ENCODE results near the gene RNU6-7. TPM values are rescaled to one million over a fixed set of nuclear protein-coding genes. Genes with fewer than 3 reads are reported as not detected.

Gene RNU6-7
- total and polyA plus RNA-seq, 2 experiments from 2014 or later: not detected

DNA sequence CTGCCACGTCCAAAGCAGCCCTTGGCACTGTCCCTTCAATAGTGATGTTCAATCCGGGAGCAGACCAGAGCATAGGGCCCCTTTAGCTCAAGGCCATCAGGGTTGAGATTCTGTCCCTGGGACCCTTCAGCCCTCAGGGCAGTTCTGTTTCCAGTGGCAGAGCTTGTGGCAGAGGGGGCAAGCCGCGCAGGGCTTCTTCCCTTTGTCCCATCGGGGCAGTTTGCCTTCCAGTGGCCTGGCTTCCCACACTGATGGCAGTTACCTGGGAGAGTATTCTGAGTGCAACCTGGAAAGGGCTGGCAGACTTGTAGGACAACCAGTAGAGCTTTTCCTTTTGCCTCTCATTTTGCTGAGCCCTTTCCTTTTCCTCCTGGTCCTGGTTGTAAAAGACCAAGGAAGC is 44.9 kb downstream of the RNU6-7 start:
- DNase-seq (ENCODE audit: low read depth in 1 of 2, low spot score in 1 of 2): no peak
- no peaks in the 10 kb centered on the region for H3K36me3 ChIP-seq
- no peaks in the 10 kb centered on the region for H3K27me3 ChIP-seq
- no peaks in the 10 kb centered on the region for H3K4me1 ChIP-seq (ENCODE audit: low read depth)
- TF ChIP-seq, protein P1, sequence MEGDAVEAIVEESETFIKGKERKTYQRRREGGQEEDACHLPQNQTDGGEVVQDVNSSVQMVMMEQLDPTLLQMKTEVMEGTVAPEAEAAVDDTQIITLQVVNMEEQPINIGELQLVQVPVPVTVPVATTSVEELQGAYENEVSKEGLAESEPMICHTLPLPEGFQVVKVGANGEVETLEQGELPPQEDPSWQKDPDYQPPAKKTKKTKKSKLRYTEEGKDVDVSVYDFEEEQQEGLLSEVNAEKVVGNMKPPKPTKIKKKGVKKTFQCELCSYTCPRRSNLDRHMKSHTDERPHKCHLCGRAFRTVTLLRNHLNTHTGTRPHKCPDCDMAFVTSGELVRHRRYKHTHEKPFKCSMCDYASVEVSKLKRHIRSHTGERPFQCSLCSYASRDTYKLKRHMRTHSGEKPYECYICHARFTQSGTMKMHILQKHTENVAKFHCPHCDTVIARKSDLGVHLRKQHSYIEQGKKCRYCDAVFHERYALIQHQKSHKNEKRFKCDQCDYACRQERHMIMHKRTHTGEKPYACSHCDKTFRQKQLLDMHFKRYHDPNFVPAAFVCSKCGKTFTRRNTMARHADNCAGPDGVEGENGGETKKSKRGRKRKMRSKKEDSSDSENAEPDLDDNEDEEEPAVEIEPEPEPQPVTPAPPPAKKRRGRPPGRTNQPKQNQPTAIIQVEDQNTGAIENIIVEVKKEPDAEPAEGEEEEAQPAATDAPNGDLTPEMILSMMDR (IDR thresholded peaks at IDR 0.05; ENCODE audit: low read depth, low read length): no peak
- H3K9me3 ChIP-seq (ENCODE audit: low read depth): no peaks in the 10 kb centered on the region
- H3K4me3 ChIP-seq: no peak overlapping the region
- no peak overlapping the region for H3K27ac ChIP-seq

DNA sequence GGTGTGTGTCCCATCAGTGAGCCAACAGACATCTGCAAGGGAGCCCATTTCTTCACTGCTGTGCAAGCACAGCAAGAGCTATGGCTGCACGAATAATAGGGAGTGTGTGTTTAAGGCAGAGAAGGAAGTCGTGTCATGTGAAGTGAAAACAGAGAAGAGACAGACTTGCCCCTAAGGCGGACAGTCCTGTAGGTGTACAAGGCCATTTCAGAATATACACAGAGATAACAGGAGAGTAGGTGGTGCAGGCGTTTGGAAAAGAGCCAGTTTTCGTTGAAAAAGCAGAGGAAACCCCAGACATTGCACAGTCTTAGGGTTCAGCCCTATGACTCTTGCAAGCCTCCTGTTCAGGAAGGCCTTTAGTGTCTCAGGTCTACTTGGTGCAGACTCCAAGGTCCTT is 47.5 kb downstream of the RNU6-7 start:
- no peak for DNase-seq (ENCODE audit: low read depth in 1 of 2, low spot score in 1 of 2)
- no peaks in the 10 kb centered on the region for H3K36me3 ChIP-seq
- no peak overlapping the region for H3K4me3 ChIP-seq
- H3K4me1 ChIP-seq (ENCODE audit: low read depth): no peaks in the 10 kb centered on the region
- TF ChIP-seq, protein P1 (IDR thresholded peaks at IDR 0.05; ENCODE audit: low read depth, low read length): no peak
- no peaks in the 10 kb centered on the region for H3K9me3 ChIP-seq (ENCODE audit: low read depth)
- no peaks in the 10 kb centered on the region for H3K27me3 ChIP-seq
- H3K27ac ChIP-seq: no peak overlapping the region

DNA sequence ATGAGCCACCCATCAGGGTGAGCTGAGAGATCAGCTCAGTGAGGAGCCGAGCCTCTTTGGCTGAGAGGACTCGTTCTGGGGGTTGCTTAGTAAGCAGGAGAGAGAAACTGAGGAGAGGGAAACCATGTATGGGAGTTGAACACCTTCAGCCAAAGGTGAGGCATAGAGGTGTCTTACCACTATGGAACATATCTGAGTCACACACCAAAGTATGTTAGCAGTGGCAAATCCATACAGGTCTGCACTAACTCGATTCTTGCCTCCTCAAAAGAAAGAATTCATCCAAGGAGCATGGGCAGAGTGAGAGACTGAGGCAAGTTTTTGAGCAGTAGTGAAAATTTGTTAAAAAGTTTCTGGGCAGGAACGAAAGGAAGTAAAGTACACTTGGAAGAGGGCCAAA is 47.9 kb downstream of the RNU6-7 start:
- no peaks in the 10 kb centered on the region for H3K27me3 ChIP-seq
- no peaks in the 10 kb centered on the region for H3K9me3 ChIP-seq (ENCODE audit: low read depth)
- no peaks in the 10 kb centered on the region for H3K36me3 ChIP-seq
- no peak overlapping the region for H3K27ac ChIP-seq
- TF ChIP-seq, protein P1 (IDR thresholded peaks at IDR 0.05; ENCODE audit: low read depth, low read length): no peak
- DNase-seq (ENCODE audit: low read depth in 1 of 2, low spot score in 1 of 2): no peak
- no peak overlapping the region for H3K4me3 ChIP-seq
- no peaks in the 10 kb centered on the region for H3K4me1 ChIP-seq (ENCODE audit: low read depth)

DNA sequence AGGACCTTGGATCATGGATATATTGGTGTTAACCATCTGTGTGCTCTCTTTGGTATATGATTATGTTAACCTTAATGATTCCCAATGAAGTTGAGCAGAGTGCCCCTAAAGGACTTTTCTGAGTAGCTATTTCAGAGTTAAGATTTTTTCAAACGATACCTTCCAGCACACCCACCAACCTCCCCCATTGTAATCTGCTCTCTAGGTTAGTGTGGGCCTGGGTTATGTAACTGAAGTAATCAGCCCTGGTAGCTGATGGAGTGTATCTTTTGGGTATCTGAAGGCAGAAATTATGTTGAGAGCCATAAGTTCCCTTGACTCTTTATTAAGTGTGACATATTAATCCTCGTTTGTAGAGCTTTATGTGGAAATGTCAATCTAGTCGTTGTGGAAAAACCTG is 48.8 kb downstream of the RNU6-7 start:
- no peak for DNase-seq (ENCODE audit: low read depth in 1 of 2, low spot score in 1 of 2)
- Histone ChIP-seq H3K9me3 (ENCODE audit: low read depth) (no peaks in the 10 kb centered on the region), H3K27ac (no peak overlapping the region), H3K27me3 (no peaks in the 10 kb centered on the region), H3K36me3 (no peaks in the 10 kb centered on the region), H3K4me3 (no peak overlapping the region), H3K4me1 (ENCODE audit: low read depth) (no peaks in the 10 kb centered on the region)
- TF ChIP-seq, protein P1 (IDR thresholded peaks at IDR 0.05; ENCODE audit: low read depth, low read length): no peak

DNA sequence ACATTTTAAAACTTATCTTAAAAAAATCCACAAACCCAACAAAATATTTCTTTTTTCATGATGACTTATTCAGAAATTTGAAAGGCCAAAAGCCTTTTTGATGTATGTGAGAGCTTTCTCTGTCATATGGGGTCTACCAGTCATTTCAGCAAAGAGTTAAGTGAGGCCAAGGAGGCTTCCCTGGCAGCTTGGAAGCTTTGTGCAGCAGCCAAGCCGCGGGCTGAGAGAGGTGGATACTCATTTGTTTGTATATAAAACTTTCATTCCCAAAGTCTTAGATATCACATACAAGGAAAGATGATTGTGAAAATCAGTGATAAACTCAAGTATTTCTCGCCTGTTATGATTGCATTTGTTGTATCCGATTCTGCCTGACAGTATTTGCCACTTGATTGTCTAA is 49.7 kb downstream of the RNU6-7 start:
- Histone ChIP-seq H3K4me3 (no peak overlapping the region), H3K36me3 (no peaks in the 10 kb centered on the region), H3K4me1 (ENCODE audit: low read depth) (no peaks in the 10 kb centered on the region), H3K27me3 (no peaks in the 10 kb centered on the region), H3K9me3 (ENCODE audit: low read depth) (no peaks in the 10 kb centered on the region), H3K27ac (no peak overlapping the region)
- DNase-seq (ENCODE audit: low read depth in 1 of 2, low spot score in 1 of 2): no peak
- TF ChIP-seq, protein P1 (IDR thresholded peaks at IDR 0.05; ENCODE audit: low read depth, low read length): no peak

Other genes with a start within 250 kb of the RNU6-7 start
- 63.0 and 77.5 TPM in 2 replicates for gene ARHGAP5, start 124.7 kb upstream of the RNU6-7 start, total RNA-seq
- 12.9 and 26.6 TPM in 2 replicates for gene ARHGAP5, start 124.7 kb upstream of the RNU6-7 start, polyA plus RNA-seq
- gene RNU6-8, start 1.2 kb downstream of the RNU6-7 start, total RNA-seq: not detected in 2 replicates
- gene RNU6-8, start 1.2 kb downstream of the RNU6-7 start, polyA plus RNA-seq: not detected in 2 replicates
- 21.8 and 23.1 TPM in 2 replicates for gene AKAP6, start 127.3 kb downstream of the RNU6-7 start, total RNA-seq
- gene AKAP6, start 127.3 kb downstream of the RNU6-7 start, polyA plus RNA-seq: 9.2 and 11.8 TPM in 2 replicates

Measured in cardiac muscle cell (in vitro differentiated cells and primary cell).